B cell (primary cell): ENCODE data around the gene CCR2. TPM values are rescaled to one million over a fixed set of nuclear protein-coding genes. Genes with fewer than 3 reads are reported as not detected.
"Not testable (repeated sequence)": the region's sequence is repeated elsewhere in the genome, so short reads cannot be mapped to it uniquely, and the experiment has no call there.

Experiments used
- ATAC-seq: fragments of 200-7000 bp; cut with Tn5 transposase; one replicate; pipeline ENCODE4 v1.10.0; 2021; ENCODE audit warnings: low read depth, mild to moderate bottlenecking, moderate number of reproducible peaks, moderate library complexity
- CTCF ChIA-PET: fragments of 350-600 bp; sonication (Branson Sonifier 250); formaldehyde crosslinking; loops from one replicate; lab custom pipeline; 2021; ENCODE audit warnings: antibody characterized with exemption, inconsistent platforms; lab: Charles Lee
- POLR2A ChIA-PET: fragments of 350-600 bp; sonication (Branson Sonifier 250); formaldehyde crosslinking; loops from one replicate; lab custom pipeline; 2021; ENCODE audit warnings: antibody characterized with exemption; lab: Charles Lee
- DNase-seq: peaks from one replicate; pipeline ENCODE4 v3.0.0; 2013
- H2AFZ ChIP-seq: 2 replicates; pipeline ENCODE4 v1.6.1; 2012; ENCODE audit warnings: mild to moderate bottlenecking, low read depth, low read length; ENCODE audit not compliant: insufficient read depth, poor library complexity, severe bottlenecking
- H3K27ac ChIP-seq, 2 donors: 1 replicate in 1 of 2; 2 replicates in 1 of 2; pipeline ENCODE4 v1.5.1; 2012 to 2013; ENCODE audit warnings: low read length in 2 of 2, mild to moderate bottlenecking in 2 of 2, moderate library complexity in 1 of 2
- H3K27me3 ChIP-seq, 4 experiments: fragments of 200-600 bp in 1 of 4; sonication (generic) in 1 of 4; replicated peaks in 1 of 4; 1 replicate in 2 of 4; 2 replicates in 2 of 4; pipeline versions ENCODE4 v1.6.1 to v1.7.0; 2013 to 2016; ENCODE audit warnings: low read length in 3 of 4, mild to moderate bottlenecking in 2 of 4, mixed read lengths in 1 of 4, moderate library complexity in 1 of 4; ENCODE audit not compliant: insufficient read depth in 4 of 4, control insufficient read depth in 3 of 4; ENCODE audit errors: control extremely low read depth in 1 of 4
- H3K36me3 ChIP-seq, 2 experiments: replicated peaks in 1 of 2; 1 replicate in 1 of 2; 2 replicates in 1 of 2; pipeline versions ENCODE4 v1.6.1 to v1.7.1; 2013; ENCODE audit warnings: low read length in 1 of 2; ENCODE audit not compliant: insufficient read depth in 2 of 2, control insufficient read depth in 1 of 2; ENCODE audit errors: control extremely low read depth in 1 of 2, extremely low read depth in 1 of 2
- H3K4me1 ChIP-seq, 2 donors: fragments of 200-600 bp in 1 of 2; sonication (generic) in 1 of 2; 1 replicate in 1 of 2; 2 replicates in 1 of 2; pipeline versions ENCODE4 v1.5.1 to v1.6.1; 2013 to 2017; ENCODE audit warnings: low read length in 2 of 2; ENCODE audit not compliant: control insufficient read depth in 2 of 2, insufficient read depth in 2 of 2
- H3K4me2 ChIP-seq: replicated peaks from 2 replicates; pipeline ENCODE3; 2012; ENCODE audit warnings: mild to moderate bottlenecking, low read depth, low read length; ENCODE audit not compliant: poor library complexity, severe bottlenecking
- H3K4me3 ChIP-seq, 5 experiments: fragments of 200-600 bp in 1 of 5; sonication (generic) in 1 of 5; 1 replicate in 3 of 5; 2 replicates in 2 of 5; pipeline versions ENCODE4 v1.5.1 to v1.7.0; 2011 to 2016; ENCODE audit warnings: low read length in 4 of 5, mild to moderate bottlenecking in 4 of 5, low read depth in 2 of 5, control low read depth in 1 of 5, moderate library complexity in 1 of 5; ENCODE audit not compliant: insufficient read depth in 1 of 5; ENCODE audit errors: control extremely low read depth in 1 of 5, extremely low read depth in 1 of 5
- H3K79me2 ChIP-seq: fragments of 200-600 bp; sonication (generic); one replicate; pipeline ENCODE4 v1.6.0; 2016; ENCODE audit warnings: low read length; ENCODE audit not compliant: control insufficient read depth, insufficient read depth
- H3K9ac ChIP-seq: fragments of 200-600 bp; sonication (generic); 2 replicates; pipeline ENCODE4 v1.6.1; 2017; ENCODE audit warnings: mild to moderate bottlenecking, low read length, moderate library complexity
- H3K9me3 ChIP-seq, 3 donors: one replicate each; pipeline versions ENCODE4 v1.6.1 to v1.7.1; 2013; ENCODE audit warnings: low read length in 2 of 3; ENCODE audit not compliant: control insufficient read depth in 2 of 3, insufficient read depth in 1 of 3; ENCODE audit errors: control extremely low read depth in 1 of 3
- H4K20me1 ChIP-seq: 2 replicates; pipeline ENCODE4 v1.6.0; 2012; ENCODE audit warnings: mild to moderate bottlenecking, low read length; ENCODE audit not compliant: insufficient read depth, control insufficient read depth, poor library complexity, severe bottlenecking
- H3K27ac Mint-ChIP-seq: one replicate; pipeline ENCODE4 v1.8.0; 2021; ENCODE audit warnings: mixed read lengths
- H3K27me3 Mint-ChIP-seq: one replicate; pipeline ENCODE4 v1.8.0; 2021; ENCODE audit warnings: mixed read lengths
- H3K4me1 Mint-ChIP-seq: one replicate; pipeline ENCODE4 v1.8.0; 2021; ENCODE audit warnings: mixed read lengths
- H3K4me3 Mint-ChIP-seq: one replicate; pipeline ENCODE4 v1.8.0; 2021; ENCODE audit warnings: mixed read lengths
- H3K9me3 Mint-ChIP-seq: one replicate; pipeline ENCODE4 v1.8.0; 2022; ENCODE audit warnings: mixed read lengths; ENCODE audit not compliant: insufficient read depth
- EZH2 ChIP-seq: IDR thresholded peaks from 2 replicates; pipeline ENCODE4 v1.6.1; 2012; ENCODE audit warnings: borderline replicate concordance, low read depth, mild to moderate bottlenecking, moderate library complexity, low read length; ENCODE audit not compliant: insufficient read depth, poor library complexity, severe bottlenecking
- WGBS: methylation state at CpG from one replicate; pipeline ENCODE4 v1.1.5; 2013; ENCODE audit warnings: missing lambda C conversion rate; ENCODE audit not compliant: insufficient coverage; 5-methylcytosine and 5-hydroxymethylcytosine counted together
- intact Hi-C: fragments of 100-400 bp; cut with micrococcal nuclease; formaldehyde crosslinking; loops from one replicate; pipeline ENCODE4 v1.10.0; 2022
- polyA plus RNA-seq: library from polyadenylated mRNA; depleted of rRNA; stranded (reverse); fragments of >200 nt; gene quantifications from 2 replicates; pipeline ENCODE4 v1.2.3, GENCODE V29; 2012
- total RNA-seq, 2 donors: library from RNA; stranded (reverse); fragments of 120-200 nt in 1 of 2; gene quantifications; 1 replicate in 1 of 2; 2 replicates in 1 of 2; pipeline versions ENCODE4 v1.2.3 to v1.2.4, GENCODE V29; 2013 to 2022
- TF ChIP-seq, protein P1 (sequence below): fragments of 200-600 bp; IDR thresholded peaks from one replicate; pipeline ENCODE4 v1.8.0; 2022; ENCODE audit warnings: antibody characterized with exemption, mild to moderate bottlenecking

CCR2 gene
- total and polyA plus RNA-seq, 2 donors (not counting 1 experiment from before 2014, with no cell fraction given), result 0.34 to 0.82 TPM

DNA sequence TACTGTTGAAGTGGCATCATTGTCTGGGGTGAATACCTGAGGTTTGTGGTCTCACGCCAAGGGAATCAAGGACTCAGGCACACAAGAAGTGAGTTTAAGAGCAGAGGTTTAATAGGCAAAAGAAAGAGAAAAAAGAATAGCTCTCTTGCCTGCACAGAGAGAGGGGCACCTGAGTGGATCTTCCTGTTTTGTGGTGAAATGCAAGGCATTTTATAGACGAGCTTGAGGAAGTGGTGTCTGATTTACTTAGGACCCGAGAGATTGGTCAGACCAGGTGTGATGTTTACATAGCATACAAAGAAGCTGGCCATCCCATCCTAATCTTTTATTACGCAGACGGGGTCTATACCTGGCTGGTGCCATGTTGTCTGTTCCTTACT is 30.0 kb downstream of the CCR2 start:
- ChIA-PET POLR2A (interaction anchor here (0.5 to 2.0 kb wide), 3 partner anchors 15 to 77 kb away, joined by 3 to 7 read pairs (median 6); partner anchors contain the start of genes CCR5AS and CCRL2), CTCF (interaction anchor here (1.0 to 6.0 kb wide), 19 partner anchors 9 to 445 kb away, joined by 3 to 31 read pairs (median 4); partner anchors contain the start of genes CCR2, CCR5, CCR5AS and CCRL2)
- H3K4me3 Mint-ChIP-seq, result peak overlapping the region; percentile 74
- no peaks in the 10 kb centered on the region for H3K79me2 ChIP-seq
- no peaks in the 10 kb centered on the region for H3K36me3 ChIP-seq
- H4K20me1 ChIP-seq, result no peaks in the 10 kb centered on the region
- H3K4me3 ChIP-seq, result peak overlapping the region in 4 of 5 experiments; percentile 19 to 51 (median 30)
- peaks cover 48 to 57% of the 10 kb centered on the region in 2 donors for H3K4me1 ChIP-seq
- peak overlapping the region; percentile 74 for H3K4me2 ChIP-seq
- no peaks in the 10 kb centered on the region for H3K27me3 ChIP-seq
- 0% methylated on average over 1 of the region's 5 CpGs for WGBS
- H3K9me3 ChIP-seq, result no peaks in the 10 kb centered on the region
- intact Hi-C loops, result loop anchor here (1.0 kb wide), 1 partner anchor 155 kb away; no protein-coding TSS in a partner anchor
- no peak for DNase-seq
- no peaks in the 10 kb centered on the region for H3K9me3 Mint-ChIP-seq
- peak overlapping the region; percentile 88 for H3K27ac Mint-ChIP-seq
- TF ChIP-seq, protein P1, sequence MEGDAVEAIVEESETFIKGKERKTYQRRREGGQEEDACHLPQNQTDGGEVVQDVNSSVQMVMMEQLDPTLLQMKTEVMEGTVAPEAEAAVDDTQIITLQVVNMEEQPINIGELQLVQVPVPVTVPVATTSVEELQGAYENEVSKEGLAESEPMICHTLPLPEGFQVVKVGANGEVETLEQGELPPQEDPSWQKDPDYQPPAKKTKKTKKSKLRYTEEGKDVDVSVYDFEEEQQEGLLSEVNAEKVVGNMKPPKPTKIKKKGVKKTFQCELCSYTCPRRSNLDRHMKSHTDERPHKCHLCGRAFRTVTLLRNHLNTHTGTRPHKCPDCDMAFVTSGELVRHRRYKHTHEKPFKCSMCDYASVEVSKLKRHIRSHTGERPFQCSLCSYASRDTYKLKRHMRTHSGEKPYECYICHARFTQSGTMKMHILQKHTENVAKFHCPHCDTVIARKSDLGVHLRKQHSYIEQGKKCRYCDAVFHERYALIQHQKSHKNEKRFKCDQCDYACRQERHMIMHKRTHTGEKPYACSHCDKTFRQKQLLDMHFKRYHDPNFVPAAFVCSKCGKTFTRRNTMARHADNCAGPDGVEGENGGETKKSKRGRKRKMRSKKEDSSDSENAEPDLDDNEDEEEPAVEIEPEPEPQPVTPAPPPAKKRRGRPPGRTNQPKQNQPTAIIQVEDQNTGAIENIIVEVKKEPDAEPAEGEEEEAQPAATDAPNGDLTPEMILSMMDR, result no peak
- no peak for TF ChIP-seq EZH2
- peaks cover 54% of the 10 kb centered on the region for H3K4me1 Mint-ChIP-seq
- peak overlapping the region; percentile 77 for H2AFZ ChIP-seq
- ATAC-seq, result peak; percentile 32
- peak overlapping the region; percentile 20 to 76 for H3K27ac ChIP-seq
- H3K27me3 Mint-ChIP-seq, result no peaks in the 10 kb centered on the region
- H3K9ac ChIP-seq, result peak overlapping the region; percentile 47

DNA sequence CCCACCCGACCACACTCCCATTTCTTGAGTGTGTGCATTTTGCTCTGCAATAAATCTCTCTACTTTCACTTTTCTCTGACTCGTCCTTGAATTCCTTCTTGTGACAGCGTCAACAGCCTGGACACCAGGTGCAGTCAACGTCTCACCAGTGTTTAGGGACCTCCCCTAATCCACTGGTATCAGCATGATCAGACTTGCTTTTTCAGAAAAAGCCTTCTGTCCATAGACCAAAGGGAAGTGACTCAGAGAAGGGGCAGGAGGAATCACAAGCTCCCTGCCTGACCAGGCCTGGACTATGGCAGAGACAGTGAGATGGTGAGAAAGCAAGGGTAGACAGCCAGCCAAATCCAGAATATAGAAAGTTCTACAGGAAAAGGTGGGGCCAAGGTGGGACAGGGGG is 32.3 kb downstream of the CCR2 start:
- H3K9ac ChIP-seq, result no peak overlapping the region
- CTCF ChIA-PET, result interaction anchor here (1.8 kb wide), 1 partner anchor 8 kb away, joined by 8 read pairs; no protein-coding TSS in a partner anchor
- H3K9me3 ChIP-seq, result no peaks in the 10 kb centered on the region
- DNase-seq (no peak), ATAC-seq (no peak)
- intact Hi-C loops, result no loop called here
- H3K4me3 Mint-ChIP-seq, result no peak overlapping the region
- H3K27me3 ChIP-seq, result no peaks in the 10 kb centered on the region
- H3K4me2 ChIP-seq, result no peak overlapping the region
- no peak overlapping the region for H3K27ac Mint-ChIP-seq
- no peaks in the 10 kb centered on the region for H4K20me1 ChIP-seq
- H2AFZ ChIP-seq, result no peak overlapping the region
- H3K79me2 ChIP-seq, result no peaks in the 10 kb centered on the region
- 10% methylated on average over 4 of the region's 4 CpGs for WGBS
- POLR2A ChIA-PET, result no interaction called here
- TF ChIP-seq, protein P1, result no peak
- TF ChIP-seq EZH2, result no peak
- H3K36me3 ChIP-seq, result no peaks in the 10 kb centered on the region
- no peaks in the 10 kb centered on the region for H3K27me3 Mint-ChIP-seq
- peaks cover 33 to 37% of the 10 kb centered on the region in 2 donors for H3K4me1 ChIP-seq
- H3K27ac ChIP-seq, result no peak overlapping the region
- H3K9me3 Mint-ChIP-seq, result no peaks in the 10 kb centered on the region
- peaks cover 37% of the 10 kb centered on the region for H3K4me1 Mint-ChIP-seq
- no peak overlapping the region for H3K4me3 ChIP-seq

DNA sequence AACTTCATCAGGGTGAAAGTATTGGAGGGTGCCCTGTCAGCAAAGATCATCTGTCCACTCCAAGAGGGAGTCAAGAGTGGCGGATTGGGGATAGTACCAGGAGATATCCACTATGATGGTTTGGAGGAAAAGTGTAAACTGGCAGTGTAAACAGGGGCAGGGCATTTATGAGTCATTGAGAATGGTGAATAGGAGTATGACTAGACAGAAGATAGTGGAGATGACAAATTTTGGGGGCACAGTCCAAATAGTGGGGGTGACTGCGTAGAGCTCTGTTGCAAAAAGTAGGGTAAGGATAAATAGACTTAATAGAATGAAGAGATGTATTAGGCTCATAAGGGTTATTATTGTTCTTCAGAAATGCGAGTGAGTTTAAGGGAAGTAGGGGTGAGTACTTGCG is 34.9 kb downstream of the CCR2 start:
- H3K27ac Mint-ChIP-seq, intact Hi-C loops, H3K27ac ChIP-seq, ATAC-seq, H3K27me3 ChIP-seq, H3K79me2 ChIP-seq, H3K4me2 ChIP-seq, H2AFZ ChIP-seq, DNase-seq, H3K4me3 ChIP-seq, H4K20me1 ChIP-seq, H3K4me3 Mint-ChIP-seq, H3K27me3 Mint-ChIP-seq, H3K9me3 ChIP-seq, H3K36me3 ChIP-seq, H3K9me3 Mint-ChIP-seq, H3K9ac ChIP-seq: not testable (repeated sequence)
- 97% methylated on average over 4 of the region's 4 CpGs for WGBS
- H3K4me1 Mint-ChIP-seq, result peaks cover 20% of the 10 kb centered on the region
- peaks cover 20 to 24% of the 10 kb centered on the region in 2 donors for H3K4me1 ChIP-seq
- CTCF ChIA-PET, result interaction anchor here (1.0 to 1.2 kb wide), 2 partner anchors 10 to 312 kb away, joined by 3 read pairs; no protein-coding TSS in a partner anchor
- POLR2A ChIA-PET, result interaction anchor here (0.6 kb wide), 1 partner anchor 88 kb away, joined by 6 read pairs; no protein-coding TSS in a partner anchor
